Fibroblast of skin of back (primary cell): Measurements from ENCODE around the gene HDAC7.

Source experiments
- DNase-seq: peaks from one replicate; pipeline ENCODE4 v3.0.0-alpha.2; 2013

Gene HDAC7

GRCh38 chr12:47791874-47792273, 27.8 kb downstream of the HDAC7 start:
- no peak for DNase-seq

- DNase-seq = no peak
Measured at GRCh38 chr12:47791351-47791746, 28.4 kb downstream of the HDAC7 start.

GRCh38 chr12:47790676-47791350, 28.9 kb downstream of the HDAC7 start:
- DNase-seq = no peak

GRCh38 chr12:47789712-47790489, 29.8 kb downstream of the HDAC7 start:
- DNase-seq = no peak

- DNase-seq = no peak
Measured at GRCh38 chr12:47789141-47789540, 30.6 kb downstream of the HDAC7 start.

GRCh38 chr12:47787596-47788319, 31.9 kb downstream of the HDAC7 start:
- no peak for DNase-seq

GRCh38 chr12:47786662-47787280, 32.9 kb downstream of the HDAC7 start:
- DNase-seq = no peak

GRCh38 chr12:47785887-47786661, 33.6 kb downstream of the HDAC7 start:
- no peak for DNase-seq

- DNase-seq = no peak
Measured at GRCh38 chr12:47785036-47785886, 34.4 kb downstream of the HDAC7 start.

- no peak for DNase-seq
Measured at GRCh38 chr12:47783821-47784819, 35.6 kb downstream of the HDAC7 start.

GRCh38 chr12:47783024-47783755, 36.5 kb downstream of the HDAC7 start:
- no peak for DNase-seq

GRCh38 chr12:47782372-47782770, 37.3 kb downstream of the HDAC7 start:
- DNase-seq = no peak

- DNase-seq = no peak
Measured at GRCh38 chr12:47781479-47782371, 38.0 kb downstream of the HDAC7 start.

- no peak for DNase-seq
Measured at GRCh38 chr12:47779943-47780504, 39.7 kb downstream of the HDAC7 start.

GRCh38 chr12:47779301-47779942, 40.3 kb downstream of the HDAC7 start:
- peak; percentile 80 for DNase-seq

- no peak for DNase-seq
Measured at GRCh38 chr12:47778881-47779280, 40.8 kb downstream of the HDAC7 start.
